ENCODE data around the gene RNF138.

GRCh38 chr18:32091325-32091723 is 350 bp upstream of the RNF138 start:
- TF ChIP-seq, protein P1, sequence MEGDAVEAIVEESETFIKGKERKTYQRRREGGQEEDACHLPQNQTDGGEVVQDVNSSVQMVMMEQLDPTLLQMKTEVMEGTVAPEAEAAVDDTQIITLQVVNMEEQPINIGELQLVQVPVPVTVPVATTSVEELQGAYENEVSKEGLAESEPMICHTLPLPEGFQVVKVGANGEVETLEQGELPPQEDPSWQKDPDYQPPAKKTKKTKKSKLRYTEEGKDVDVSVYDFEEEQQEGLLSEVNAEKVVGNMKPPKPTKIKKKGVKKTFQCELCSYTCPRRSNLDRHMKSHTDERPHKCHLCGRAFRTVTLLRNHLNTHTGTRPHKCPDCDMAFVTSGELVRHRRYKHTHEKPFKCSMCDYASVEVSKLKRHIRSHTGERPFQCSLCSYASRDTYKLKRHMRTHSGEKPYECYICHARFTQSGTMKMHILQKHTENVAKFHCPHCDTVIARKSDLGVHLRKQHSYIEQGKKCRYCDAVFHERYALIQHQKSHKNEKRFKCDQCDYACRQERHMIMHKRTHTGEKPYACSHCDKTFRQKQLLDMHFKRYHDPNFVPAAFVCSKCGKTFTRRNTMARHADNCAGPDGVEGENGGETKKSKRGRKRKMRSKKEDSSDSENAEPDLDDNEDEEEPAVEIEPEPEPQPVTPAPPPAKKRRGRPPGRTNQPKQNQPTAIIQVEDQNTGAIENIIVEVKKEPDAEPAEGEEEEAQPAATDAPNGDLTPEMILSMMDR (conservative IDR thresholded peaks at IDR 0.05; ENCODE audit: low read depth in 2 of 2) = no peak
- TF ChIP-seq POLR2AphosphoS5 (IDR thresholded peaks at IDR 0.05; ENCODE audit: low read depth) = no peak
- no peak for TF ChIP-seq EZH2phosphoT487 (IDR thresholded peaks at IDR 0.05; ENCODE audit: unreplicated experiment)
- TF ChIP-seq, protein P2, sequence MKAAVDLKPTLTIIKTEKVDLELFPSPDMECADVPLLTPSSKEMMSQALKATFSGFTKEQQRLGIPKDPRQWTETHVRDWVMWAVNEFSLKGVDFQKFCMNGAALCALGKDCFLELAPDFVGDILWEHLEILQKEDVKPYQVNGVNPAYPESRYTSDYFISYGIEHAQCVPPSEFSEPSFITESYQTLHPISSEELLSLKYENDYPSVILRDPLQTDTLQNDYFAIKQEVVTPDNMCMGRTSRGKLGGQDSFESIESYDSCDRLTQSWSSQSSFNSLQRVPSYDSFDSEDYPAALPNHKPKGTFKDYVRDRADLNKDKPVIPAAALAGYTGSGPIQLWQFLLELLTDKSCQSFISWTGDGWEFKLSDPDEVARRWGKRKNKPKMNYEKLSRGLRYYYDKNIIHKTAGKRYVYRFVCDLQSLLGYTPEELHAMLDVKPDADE (IDR thresholded peaks at IDR 0.05) = no peak
- no peak for TF ChIP-seq JUNB (IDR thresholded peaks at IDR 0.05; ENCODE audit: unreplicated experiment)

Measured in GM23338 (cell line).